ENCODE data around the gene NFE2L3.

GRCh38 chr7:26200038-26200443 lies 48.0 kb downstream of the NFE2L3 start:
- TF ChIP-seq KLF1 (tag; IDR thresholded peaks at IDR 0.05), result no peak
- TF ChIP-seq CTCF (IDR thresholded peaks at IDR 0.05 in 2 of 3, conservative IDR thresholded peaks at IDR 0.05 in 1 of 3; ENCODE audit: insufficient read depth in 2 of 3, low read depth in 1 of 3, low read length in 3 of 3), result no peak
- TF ChIP-seq NFE2 (IDR thresholded peaks at IDR 0.05; ENCODE audit: low read depth), result no peak
- TF ChIP-seq ZC3H11A (IDR thresholded peaks at IDR 0.05; ENCODE audit: low read depth, low read length), result no peak
- 0 out of 4 replicates have a peak, but pooled peaks of 1 of the 2 experiments have one; percentile 44 for TF ChIP-seq KDM4B (IDR thresholded peaks at IDR 0.05; ENCODE audit: borderline replicate concordance in 2 of 2, low read depth in 1 of 2)
- no peak; the same call in 1 of the 2 replicates for TF ChIP-seq ZNF212 (CRISPR knock-in tag; IDR thresholded peaks at IDR 0.05)
- TF ChIP-seq BRF2 (IDR thresholded peaks at IDR 0.05; ENCODE audit: borderline replicate concordance, insufficient read depth, insufficient read length), result no peak
- TF ChIP-seq ESRRB (CRISPR knock-in tag; IDR thresholded peaks at IDR 0.05; ENCODE audit: borderline replicate concordance), result no peak
- TF ChIP-seq NFRKB (IDR thresholded peaks at IDR 0.05; ENCODE audit: low read depth), result peak; percentile 99; the same call in 1 of the 2 replicates
- no peak for TF ChIP-seq POU5F1 (IDR thresholded peaks at IDR 0.05; ENCODE audit: borderline replicate concordance, low read depth, low read length, partially characterized antibody)
- TF ChIP-seq TOE1 (IDR thresholded peaks at IDR 0.05; ENCODE audit: borderline replicate concordance), result no peak
- no peak for TF ChIP-seq TOE1 (CRISPR knock-in tag; IDR thresholded peaks at IDR 0.05; ENCODE audit: borderline replicate concordance, low read depth)
